OCI-LY7 (cell line): ENCODE results near the gene TIGD2.

ENCODE experiments used
- EZH2phosphoT487 ChIP-seq: fragments of 200-600 bp; sonication (generic); IDR thresholded peaks from 2 replicates; pipeline ENCODE4 v1.6.1; 2018; ENCODE audit warnings: low read depth, borderline replicate concordance, mild to moderate bottlenecking, mixed run types, antibody characterized with exemption, low read length, moderate library complexity, mixed read lengths
- TF ChIP-seq, protein P1 (sequence below): fragments of 200-600 bp; sonication (generic); conservative IDR thresholded peaks from 2 replicates; pipeline ENCODE4 v1.5.1; 2014; ENCODE audit warnings: mild to moderate bottlenecking, antibody characterized with exemption, low read length, moderate library complexity, mixed read lengths

DNA sequence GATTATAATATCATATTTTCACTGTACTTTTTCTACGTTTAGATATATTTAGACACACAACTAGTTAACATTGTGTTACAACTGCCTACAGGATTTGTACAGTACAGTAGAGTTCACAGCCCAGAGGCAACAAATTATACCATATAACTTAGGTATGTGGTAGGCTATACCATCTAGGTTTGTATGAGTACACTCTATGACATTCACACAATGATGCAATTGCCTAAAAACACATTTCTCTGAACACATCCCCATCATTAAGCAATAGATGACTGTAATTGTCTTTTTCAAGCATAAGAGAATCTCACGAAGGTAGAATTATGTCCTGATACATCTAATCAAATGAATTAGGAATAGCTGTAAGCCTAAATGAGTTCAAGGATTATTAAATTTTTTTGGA, 12.3 kb upstream of the TIGD2 start:
- TF ChIP-seq, protein P1, sequence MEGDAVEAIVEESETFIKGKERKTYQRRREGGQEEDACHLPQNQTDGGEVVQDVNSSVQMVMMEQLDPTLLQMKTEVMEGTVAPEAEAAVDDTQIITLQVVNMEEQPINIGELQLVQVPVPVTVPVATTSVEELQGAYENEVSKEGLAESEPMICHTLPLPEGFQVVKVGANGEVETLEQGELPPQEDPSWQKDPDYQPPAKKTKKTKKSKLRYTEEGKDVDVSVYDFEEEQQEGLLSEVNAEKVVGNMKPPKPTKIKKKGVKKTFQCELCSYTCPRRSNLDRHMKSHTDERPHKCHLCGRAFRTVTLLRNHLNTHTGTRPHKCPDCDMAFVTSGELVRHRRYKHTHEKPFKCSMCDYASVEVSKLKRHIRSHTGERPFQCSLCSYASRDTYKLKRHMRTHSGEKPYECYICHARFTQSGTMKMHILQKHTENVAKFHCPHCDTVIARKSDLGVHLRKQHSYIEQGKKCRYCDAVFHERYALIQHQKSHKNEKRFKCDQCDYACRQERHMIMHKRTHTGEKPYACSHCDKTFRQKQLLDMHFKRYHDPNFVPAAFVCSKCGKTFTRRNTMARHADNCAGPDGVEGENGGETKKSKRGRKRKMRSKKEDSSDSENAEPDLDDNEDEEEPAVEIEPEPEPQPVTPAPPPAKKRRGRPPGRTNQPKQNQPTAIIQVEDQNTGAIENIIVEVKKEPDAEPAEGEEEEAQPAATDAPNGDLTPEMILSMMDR, result no peak
- TF ChIP-seq EZH2phosphoT487, result no peak
